Amniotic stem cell (primary cell): Measurements from ENCODE around the gene OSGIN1.
"Not testable (repeated sequence)": the region's sequence is repeated elsewhere in the genome, so short reads cannot be mapped to it uniquely, and the experiment has no call there.

ENCODE experiments used
- DNase-seq: peaks from one replicate; lab custom pipeline; 2025; lab: John Stamatoyannopoulos, UW

The OSGIN1 gene

GRCh38 chr16:83940630-83941378, 12.2 kb upstream of the OSGIN1 start:
- DNase-seq, result no peak

GRCh38 chr16:83941546-83941945, 11.5 kb upstream of the OSGIN1 start:
- not testable (repeated sequence) for DNase-seq

GRCh38 chr16:83942074-83942473, 11.0 kb upstream of the OSGIN1 start:
- DNase-seq, result no peak

- DNase-seq, result no peak
These were observed 10.1 kb upstream of the OSGIN1 start for GRCh38 chr16:83942815-83943515.

- no peak for DNase-seq
These were observed 9.5 kb upstream of the OSGIN1 start for GRCh38 chr16:83943516-83944050.

GRCh38 chr16:83945587-83945986, 7.5 kb upstream of the OSGIN1 start:
- no peak for DNase-seq

- no peak for DNase-seq
These were observed 6.8 kb upstream of the OSGIN1 start for GRCh38 chr16:83946154-83946780.

- DNase-seq, result no peak
These were observed 6.1 kb upstream of the OSGIN1 start for GRCh38 chr16:83946781-83947566.

GRCh38 chr16:83947642-83948234, 5.3 kb upstream of the OSGIN1 start:
- DNase-seq, result no peak

GRCh38 chr16:83948914-83949723, 3.9 kb upstream of the OSGIN1 start:
- DNase-seq, result no peak

GRCh38 chr16:83949724-83950001, 3.4 kb upstream of the OSGIN1 start:
- DNase-seq, result no peak

- DNase-seq, result not testable (repeated sequence)
These were observed 2.1 kb upstream of the OSGIN1 start for GRCh38 chr16:83950862-83951399.

GRCh38 chr16:83951544-83951943, 1.5 kb upstream of the OSGIN1 start:
- DNase-seq, result no peak

GRCh38 chr16:83952587-83952939, 477 bp upstream of the OSGIN1 start:
- no peak for DNase-seq

- DNase-seq, result no peak
These were observed 946 bp downstream of the OSGIN1 start for GRCh38 chr16:83953796-83954576.

GRCh38 chr16:83954577-83955016, 1.6 kb downstream of the OSGIN1 start:
- peak; percentile 43 for DNase-seq

- no peak for DNase-seq
These were observed 2.4 kb downstream of the OSGIN1 start for GRCh38 chr16:83955218-83956130.

- DNase-seq, result peak; percentile 48
These were observed 3.6 kb downstream of the OSGIN1 start for GRCh38 chr16:83956336-83957289.
